GM18502 (cell line): Measurements from ENCODE around the gene PEF1.
A peak's percentile ranks its signal among the peaks of the same experiment; 100 is the strongest.

Source experiments
- ATAC-seq: cut with Tn5 transposase; IDR thresholded peaks from one replicate; pipeline ENCODE4 v1.9.1; 2021; ENCODE audit warnings: mild to moderate bottlenecking; ENCODE audit not compliant: unreplicated experiment, poor library complexity

Gene PEF1

GRCh38 chr1:31644560-31645273, at the start of gene PEF1:
TSS of gene PEF1 (minus strand) at chr1:31644876. CDS start at chr1:31644864, 12 bp downstream.
- ATAC-seq = peak; percentile 88

GRCh38 chr1:31693231-31693630, 48.6 kb upstream of the PEF1 start:
- no peak for ATAC-seq

GRCh38 chr1:31691951-31692350, 47.3 kb upstream of the PEF1 start:
- no peak for ATAC-seq

- ATAC-seq = no peak
Measured at GRCh38 chr1:31691446-31691845, 46.8 kb upstream of the PEF1 start.

GRCh38 chr1:31690921-31691320, 46.2 kb upstream of the PEF1 start:
- no peak for ATAC-seq

GRCh38 chr1:31689854-31690253, 45.2 kb upstream of the PEF1 start:
- no peak for ATAC-seq

- no peak for ATAC-seq
Measured at GRCh38 chr1:31689379-31689778, 44.7 kb upstream of the PEF1 start.

GRCh38 chr1:31688233-31688918, 43.7 kb upstream of the PEF1 start:
- no peak for ATAC-seq

- ATAC-seq = no peak
Measured at GRCh38 chr1:31687601-31688000, 42.9 kb upstream of the PEF1 start.

GRCh38 chr1:31685795-31686194, 41.1 kb upstream of the PEF1 start:
- ATAC-seq = no peak

- ATAC-seq = no peak
Measured at GRCh38 chr1:31683997-31684396, 39.3 kb upstream of the PEF1 start.

- no peak for ATAC-seq
Measured at GRCh38 chr1:31681415-31681814, 36.7 kb upstream of the PEF1 start.

GRCh38 chr1:31679676-31680230, 35.1 kb upstream of the PEF1 start:
- ATAC-seq = no peak

GRCh38 chr1:31679091-31679490, 34.4 kb upstream of the PEF1 start:
- no peak for ATAC-seq

GRCh38 chr1:31678681-31679080, 34.0 kb upstream of the PEF1 start:
- ATAC-seq = no peak

GRCh38 chr1:31677949-31678348, 33.3 kb upstream of the PEF1 start:
- ATAC-seq = no peak

GRCh38 chr1:31677401-31677800, 32.7 kb upstream of the PEF1 start:
- no peak for ATAC-seq

- no peak for ATAC-seq
Measured at GRCh38 chr1:31675756-31676155, 31.1 kb upstream of the PEF1 start.

- no peak for ATAC-seq
Measured at GRCh38 chr1:31675161-31675560, 30.5 kb upstream of the PEF1 start.

GRCh38 chr1:31674626-31675025, 29.9 kb upstream of the PEF1 start:
- ATAC-seq = no peak

GRCh38 chr1:31673433-31673832, 28.8 kb upstream of the PEF1 start:
- ATAC-seq = no peak

GRCh38 chr1:31672986-31673385, 28.3 kb upstream of the PEF1 start:
- ATAC-seq = no peak
